CD4-positive, alpha-beta T cell treated with Interleukin-4 for 4 hours (primary cell): ENCODE measurements around the gene CEP72.
"Not testable (repeated sequence)": the region's sequence is repeated elsewhere in the genome, so short reads cannot be mapped to it uniquely, and the experiment has no call there.

ENCODE experiments used
- DNase-seq: peaks from one replicate; pipeline ENCODE4 v3.0.0-alpha.2; 2020

CEP72 gene

GRCh38 chr5:686936-687335 is 74.8 kb downstream of the CEP72 start:
- not testable (repeated sequence) for DNase-seq

DNA sequence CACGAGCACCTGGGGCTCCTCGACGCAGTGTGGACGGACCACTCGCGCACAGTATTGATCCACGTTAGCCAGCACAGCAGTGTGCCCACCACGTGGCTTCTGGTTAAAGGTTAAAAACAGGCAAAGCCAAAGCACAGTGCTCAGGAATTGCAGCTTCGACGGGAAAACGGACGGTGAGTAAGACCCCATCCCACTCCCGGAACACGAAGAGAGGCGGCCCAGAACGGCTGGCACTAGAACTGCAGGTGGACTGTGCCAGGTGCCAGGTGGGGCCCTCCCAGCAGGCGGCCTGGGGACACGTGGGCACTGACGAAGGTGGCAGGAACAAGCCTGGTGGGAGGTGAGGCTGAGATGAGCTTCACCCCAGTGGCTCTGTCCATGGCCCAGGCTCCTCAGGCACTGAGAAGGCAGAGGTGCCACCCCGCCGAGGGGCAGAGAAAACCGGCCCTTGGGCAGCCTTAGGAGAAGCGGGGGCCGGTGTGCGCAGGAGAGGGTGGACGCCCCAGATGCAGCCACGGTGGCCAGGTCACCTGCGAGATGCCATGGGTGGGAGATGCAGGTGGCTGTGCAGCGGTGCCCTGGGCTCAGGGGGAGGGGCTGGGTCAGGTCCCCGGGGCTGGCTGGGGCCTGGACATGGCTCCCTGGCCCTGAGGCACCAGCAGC is 76.3 kb downstream of the CEP72 start:
- not testable (repeated sequence) for DNase-seq

DNA sequence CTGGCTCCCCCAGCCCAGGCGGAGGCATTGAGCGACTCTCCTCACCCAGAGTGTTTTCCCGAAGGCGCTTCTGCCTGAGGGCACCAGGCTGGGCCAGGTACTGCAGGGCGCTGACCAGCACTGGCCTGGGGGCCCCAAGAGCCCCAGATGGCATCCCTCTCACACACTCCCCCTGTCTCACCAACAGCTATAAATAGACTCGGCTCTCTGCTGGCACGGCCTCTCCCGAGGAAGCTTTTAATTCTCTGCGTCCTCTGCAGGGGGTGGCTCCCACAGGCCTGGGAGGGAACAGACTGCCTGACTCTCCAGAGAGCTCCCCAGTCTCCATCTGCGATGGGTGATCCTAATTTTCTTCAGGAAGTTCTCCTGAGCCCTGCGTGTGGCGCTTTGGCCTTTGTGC is 78.2 kb downstream of the CEP72 start:
- not testable (repeated sequence) for DNase-seq

GRCh38 chr5:691049-691448 is 78.9 kb downstream of the CEP72 start:
- DNase-seq: not testable (repeated sequence)

DNA sequence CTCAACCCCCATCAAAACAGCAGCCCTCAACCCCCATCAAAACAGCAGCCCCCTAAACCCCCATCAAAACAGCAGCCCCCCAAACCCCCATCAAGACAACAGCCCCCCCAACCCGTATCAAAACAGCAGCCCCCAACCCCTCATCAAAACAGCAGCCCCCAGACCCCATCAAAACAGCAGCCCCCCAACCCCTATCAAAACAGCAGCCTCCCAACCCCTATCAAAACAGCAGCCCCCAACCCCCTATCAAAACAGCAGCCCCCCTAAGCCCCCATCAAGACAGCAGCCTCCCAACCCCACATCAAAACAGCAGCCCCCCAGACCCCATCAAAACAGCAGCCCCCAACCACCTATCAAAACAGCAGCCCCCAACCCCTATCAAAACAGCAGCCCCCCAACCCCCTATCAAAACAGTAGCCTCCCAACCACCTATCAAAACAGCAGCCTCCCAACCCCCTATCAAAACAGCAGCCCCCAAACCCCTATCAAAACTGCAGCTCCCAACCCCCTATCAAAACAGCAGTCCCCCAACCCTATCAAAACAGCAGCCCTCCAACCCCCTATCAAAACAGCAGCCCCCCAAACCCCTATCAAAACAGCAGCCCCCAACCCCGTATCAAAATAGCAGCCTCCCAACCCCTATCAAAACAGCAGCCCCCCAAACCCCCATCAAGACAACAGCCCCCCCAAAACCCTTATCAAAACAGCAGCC is 79.8 kb downstream of the CEP72 start:
- no peak for DNase-seq

- DNase-seq: not testable (repeated sequence)
These were observed 80.4 kb downstream of the CEP72 start for GRCh38 chr5:692529-693041.

DNA sequence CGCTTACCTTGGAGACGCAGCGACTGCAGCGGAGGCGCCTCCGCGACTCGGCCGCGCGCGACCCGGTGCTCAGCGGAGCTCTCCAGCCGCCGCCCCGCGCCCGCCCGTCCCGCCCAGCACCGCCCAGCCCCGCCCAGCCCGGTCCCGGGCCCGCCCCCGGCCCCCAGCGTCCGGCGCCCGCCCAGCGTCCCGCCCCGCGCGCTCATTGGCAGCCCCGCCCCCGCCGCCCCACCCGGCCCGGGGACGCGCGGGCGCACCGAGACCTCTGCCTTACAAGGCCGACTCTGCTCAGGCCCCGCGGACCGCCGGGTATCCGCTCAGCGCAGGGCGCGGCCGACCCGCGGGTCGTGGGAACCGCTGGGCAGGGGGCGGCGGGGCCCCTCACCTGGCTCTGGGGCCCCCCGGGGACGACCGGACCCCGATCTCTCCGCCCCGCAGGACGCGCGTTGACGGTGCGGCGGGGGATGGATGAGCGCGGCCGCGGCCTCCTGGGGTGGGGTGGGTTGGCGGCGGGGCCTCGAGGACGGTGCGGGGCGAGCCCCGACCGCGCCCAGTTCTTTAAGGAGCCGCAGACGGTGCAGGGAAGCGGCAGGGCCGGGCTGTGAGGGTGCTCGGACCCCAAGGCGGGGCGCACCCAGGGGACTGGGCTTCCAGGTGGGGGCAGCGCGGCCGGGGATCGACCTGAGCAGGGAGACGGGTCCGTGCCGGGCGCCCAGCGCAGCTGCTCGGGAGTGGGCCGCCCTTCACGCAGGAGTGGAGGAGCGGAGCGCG is 81.3 kb downstream of the CEP72 start, which contains the start of gene TPPP:
Gene TPPP (minus strand): TSS at position 82 of the 771 bp plus-strand sequence. CDS start 15,292 bp downstream, outside the sequence.
- DNase-seq: peak; percentile 76

- not testable (repeated sequence) for DNase-seq
These were observed 81.9 kb downstream of the CEP72 start for GRCh38 chr5:694042-694431.

- DNase-seq: not testable (repeated sequence)
These were observed 83.3 kb downstream of the CEP72 start for GRCh38 chr5:695475-695874.

- not testable (repeated sequence) for DNase-seq
These were observed 84.1 kb downstream of the CEP72 start for GRCh38 chr5:696191-696590.

GRCh38 chr5:696753-697702 is 84.9 kb downstream of the CEP72 start:
- not testable (repeated sequence) for DNase-seq
